ENCODE data around the gene RIT2. TPM values are rescaled to one million over a fixed set of nuclear protein-coding genes. Genes with fewer than 3 reads are reported as not detected.

RIT2 gene
- total and polyA plus RNA-seq, 4 donors = not detected

DNA sequence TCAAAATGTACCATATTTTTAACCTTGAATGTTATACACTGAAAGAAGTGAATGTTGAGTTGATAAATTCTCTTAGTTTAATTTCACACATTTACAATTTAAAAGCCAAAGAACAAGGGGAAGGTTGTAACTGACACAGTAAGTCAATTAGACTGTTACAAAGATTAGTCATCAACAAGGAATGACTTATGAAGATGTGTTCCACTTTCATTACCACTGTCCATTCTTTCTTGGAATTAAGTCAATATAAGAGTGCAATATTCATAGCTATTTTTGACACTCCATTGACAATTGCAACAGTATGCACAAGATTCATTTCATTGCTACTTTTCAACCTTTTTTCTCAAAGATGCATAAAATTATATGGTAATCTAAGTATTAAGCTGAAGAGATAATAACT is 291.3 kb downstream of the RIT2 start:
- no peak overlapping the region for H3K27ac ChIP-seq (ENCODE audit: low read depth in 1 of 2, low read length in 1 of 2)
- H3K27me3 ChIP-seq (ENCODE audit: control insufficient read depth in 3 of 3, insufficient read depth in 3 of 3, low read length in 2 of 3) = no peaks in the 10 kb centered on the region
- TF ChIP-seq, protein P1, sequence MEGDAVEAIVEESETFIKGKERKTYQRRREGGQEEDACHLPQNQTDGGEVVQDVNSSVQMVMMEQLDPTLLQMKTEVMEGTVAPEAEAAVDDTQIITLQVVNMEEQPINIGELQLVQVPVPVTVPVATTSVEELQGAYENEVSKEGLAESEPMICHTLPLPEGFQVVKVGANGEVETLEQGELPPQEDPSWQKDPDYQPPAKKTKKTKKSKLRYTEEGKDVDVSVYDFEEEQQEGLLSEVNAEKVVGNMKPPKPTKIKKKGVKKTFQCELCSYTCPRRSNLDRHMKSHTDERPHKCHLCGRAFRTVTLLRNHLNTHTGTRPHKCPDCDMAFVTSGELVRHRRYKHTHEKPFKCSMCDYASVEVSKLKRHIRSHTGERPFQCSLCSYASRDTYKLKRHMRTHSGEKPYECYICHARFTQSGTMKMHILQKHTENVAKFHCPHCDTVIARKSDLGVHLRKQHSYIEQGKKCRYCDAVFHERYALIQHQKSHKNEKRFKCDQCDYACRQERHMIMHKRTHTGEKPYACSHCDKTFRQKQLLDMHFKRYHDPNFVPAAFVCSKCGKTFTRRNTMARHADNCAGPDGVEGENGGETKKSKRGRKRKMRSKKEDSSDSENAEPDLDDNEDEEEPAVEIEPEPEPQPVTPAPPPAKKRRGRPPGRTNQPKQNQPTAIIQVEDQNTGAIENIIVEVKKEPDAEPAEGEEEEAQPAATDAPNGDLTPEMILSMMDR (IDR thresholded peaks at IDR 0.05; ENCODE audit: control extremely low read depth, extremely low read depth) = no peak
- ATAC-seq (ENCODE audit: insufficient read depth, low FRiP score) = no peak
- no peak overlapping the region for H3K9ac ChIP-seq (ENCODE audit: insufficient read depth in 1 of 2, low read length in 2 of 2)
- H3K36me3 ChIP-seq (ENCODE audit: control insufficient read depth in 4 of 4, insufficient read depth in 4 of 4, low read length in 4 of 4) = no peaks in the 10 kb centered on the region
- no peaks in the 10 kb centered on the region for H3K4me1 ChIP-seq (ENCODE audit: control insufficient read depth in 5 of 5, insufficient read depth in 5 of 5, low read length in 5 of 5)
- no peak overlapping the region for H3K4me3 ChIP-seq
- no peaks in the 10 kb centered on the region for H3K9me3 ChIP-seq (ENCODE audit: control insufficient read depth in 4 of 4, insufficient read depth in 3 of 4, low read length in 3 of 4)
- DNase-seq = no peak

DNA sequence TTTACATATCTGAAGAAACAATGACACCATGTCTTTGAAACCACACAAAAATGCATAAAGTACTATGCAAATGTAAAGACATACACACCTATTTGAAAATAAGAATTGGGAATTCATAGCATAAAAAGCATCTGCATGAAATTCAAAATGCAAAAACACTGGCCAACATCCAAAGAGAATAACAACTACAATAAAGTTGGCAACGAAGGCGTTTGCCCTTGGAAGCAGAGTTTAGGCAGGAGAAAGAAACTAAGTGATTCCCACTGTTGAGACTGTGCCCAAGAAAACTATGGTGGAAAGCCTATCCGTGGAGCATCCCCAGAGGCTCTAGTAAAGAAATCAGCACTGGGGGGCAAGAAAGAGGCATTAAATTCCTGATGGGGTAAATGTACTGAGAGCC is 292.8 kb downstream of the RIT2 start:
- ATAC-seq (ENCODE audit: insufficient read depth, low FRiP score) = no peak
- TF ChIP-seq, protein P1 (IDR thresholded peaks at IDR 0.05; ENCODE audit: control extremely low read depth, extremely low read depth) = no peak
- Histone ChIP-seq H3K27me3 (ENCODE audit: control insufficient read depth in 3 of 3, insufficient read depth in 3 of 3, low read length in 2 of 3) (no peaks in the 10 kb centered on the region), H3K9ac (ENCODE audit: insufficient read depth in 1 of 2, low read length in 2 of 2) (no peak overlapping the region), H3K9me3 (ENCODE audit: control insufficient read depth in 4 of 4, insufficient read depth in 3 of 4, low read length in 3 of 4) (no peaks in the 10 kb centered on the region), H3K36me3 (ENCODE audit: control insufficient read depth in 4 of 4, insufficient read depth in 4 of 4, low read length in 4 of 4) (no peaks in the 10 kb centered on the region), H3K27ac (ENCODE audit: low read depth in 1 of 2, low read length in 1 of 2) (no peak overlapping the region), H3K4me1 (ENCODE audit: control insufficient read depth in 5 of 5, insufficient read depth in 5 of 5, low read length in 5 of 5) (no peaks in the 10 kb centered on the region), H3K4me3 (no peak overlapping the region)
- 69 to 85% methylated on average over 3 of the region's 3 CpGs for WGBS, 2 donors
- no peak for DNase-seq

DNA sequence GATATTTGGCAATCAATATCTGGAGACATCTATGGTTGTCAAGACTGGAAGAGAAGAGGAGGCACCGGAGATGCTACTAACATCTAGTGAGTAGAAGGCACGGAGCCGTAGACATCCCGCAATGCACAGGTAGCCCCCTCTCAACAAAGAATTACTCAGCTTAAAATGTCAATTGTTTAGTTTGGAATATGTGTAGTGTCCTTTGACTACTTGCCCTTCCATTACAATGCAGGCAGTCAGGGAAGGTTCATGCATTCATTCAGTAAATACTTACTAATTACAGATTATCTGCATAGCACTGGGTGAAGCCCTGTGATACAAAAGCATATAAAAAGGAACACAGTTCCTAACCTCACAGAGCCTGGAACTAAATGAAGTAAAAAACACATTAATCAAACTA is 294.0 kb downstream of the RIT2 start:
- no peak overlapping the region for H3K4me3 ChIP-seq
- ATAC-seq (ENCODE audit: insufficient read depth, low FRiP score) (no peak), DNase-seq (no peak)
- no peak overlapping the region for H3K27ac ChIP-seq (ENCODE audit: low read depth in 1 of 2, low read length in 1 of 2)
- TF ChIP-seq, protein P1 (IDR thresholded peaks at IDR 0.05; ENCODE audit: control extremely low read depth, extremely low read depth) = no peak
- H3K9me3 ChIP-seq (ENCODE audit: control insufficient read depth in 4 of 4, insufficient read depth in 3 of 4, low read length in 3 of 4) = no peaks in the 10 kb centered on the region
- H3K9ac ChIP-seq (ENCODE audit: insufficient read depth in 1 of 2, low read length in 2 of 2) = no peak overlapping the region
- no peaks in the 10 kb centered on the region for H3K27me3 ChIP-seq (ENCODE audit: control insufficient read depth in 3 of 3, insufficient read depth in 3 of 3, low read length in 2 of 3)
- H3K4me1 ChIP-seq (ENCODE audit: control insufficient read depth in 5 of 5, insufficient read depth in 5 of 5, low read length in 5 of 5) = no peaks in the 10 kb centered on the region
- H3K36me3 ChIP-seq (ENCODE audit: control insufficient read depth in 4 of 4, insufficient read depth in 4 of 4, low read length in 4 of 4) = no peaks in the 10 kb centered on the region
- WGBS, 2 donors = 90 to 96% methylated on average over 4 of the region's 4 CpGs

DNA sequence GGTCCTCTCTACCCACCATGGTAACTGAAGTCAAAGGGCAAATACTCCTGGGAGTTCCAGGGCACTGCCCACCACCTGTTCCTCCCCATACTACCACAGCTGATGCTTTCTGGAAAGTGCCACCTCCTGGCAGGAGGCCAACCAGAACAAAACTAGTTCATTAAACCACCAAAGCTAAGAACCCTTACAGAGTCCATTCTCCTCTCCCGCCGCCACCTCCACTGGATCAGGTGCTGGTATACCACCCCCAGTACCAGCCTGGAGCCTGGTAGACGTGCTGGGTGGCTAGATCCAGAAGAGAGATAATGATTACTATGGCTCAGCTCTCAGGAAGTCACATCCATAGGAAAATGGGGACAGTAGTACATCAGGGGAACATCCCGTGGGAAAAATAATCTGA is 300.9 kb downstream of the RIT2 start:
- Histone ChIP-seq H3K9me3 (ENCODE audit: control insufficient read depth in 4 of 4, insufficient read depth in 3 of 4, low read length in 3 of 4) (peaks cover 0 to 2% (median 0%) of the 10 kb centered on the region in 4 donors), H3K27ac (ENCODE audit: low read depth in 1 of 2, low read length in 1 of 2) (no peak overlapping the region), H3K4me3 (no peak overlapping the region), H3K36me3 (ENCODE audit: control insufficient read depth in 4 of 4, insufficient read depth in 4 of 4, low read length in 4 of 4) (no peaks in the 10 kb centered on the region), H3K27me3 (ENCODE audit: control insufficient read depth in 3 of 3, insufficient read depth in 3 of 3, low read length in 2 of 3) (no peaks in the 10 kb centered on the region), H3K4me1 (ENCODE audit: control insufficient read depth in 5 of 5, insufficient read depth in 5 of 5, low read length in 5 of 5) (no peaks in the 10 kb centered on the region), H3K9ac (ENCODE audit: insufficient read depth in 1 of 2, low read length in 2 of 2) (no peak overlapping the region)
- 91 to 92% methylated on average over 4 of the region's 4 CpGs for WGBS, 2 donors
- DNase-seq (no peak), ATAC-seq (ENCODE audit: insufficient read depth, low FRiP score) (no peak)
- TF ChIP-seq, protein P1 (IDR thresholded peaks at IDR 0.05; ENCODE audit: control extremely low read depth, extremely low read depth) = no peak

Measured in lung (tissue), 12 donors.